HG03439 (cell line): ENCODE data around the gene CFAP100.

Experiments
- ATAC-seq: cut with Tn5 transposase; IDR thresholded peaks from one replicate; pipeline ENCODE4 v1.9.1; 2021; ENCODE audit warnings: mild to moderate bottlenecking, moderate library complexity; ENCODE audit not compliant: unreplicated experiment

The CFAP100 gene

GRCh38 chr3:126456766-126457388, 62.2 kb downstream of the CFAP100 start:
- ATAC-seq, result no peak

- no peak for ATAC-seq
Measured at GRCh38 chr3:126459111-126459762, 64.5 kb downstream of the CFAP100 start.

GRCh38 chr3:126459763-126460127, 65.0 kb downstream of the CFAP100 start:
- ATAC-seq, result no peak

GRCh38 chr3:126460381-126460780, 65.7 kb downstream of the CFAP100 start:
- ATAC-seq, result no peak

- no peak for ATAC-seq
Measured at GRCh38 chr3:126461450-126462070, 66.9 kb downstream of the CFAP100 start.

- ATAC-seq, result no peak
Measured at GRCh38 chr3:126463521-126463920, 68.8 kb downstream of the CFAP100 start.

- no peak for ATAC-seq
Measured at GRCh38 chr3:126464093-126464492, 69.4 kb downstream of the CFAP100 start.

GRCh38 chr3:126464494-126464893, 69.8 kb downstream of the CFAP100 start:
- ATAC-seq, result no peak

GRCh38 chr3:126464997-126465396, 70.3 kb downstream of the CFAP100 start:
- no peak for ATAC-seq

- no peak for ATAC-seq
Measured at GRCh38 chr3:126465928-126466544, 71.3 kb downstream of the CFAP100 start.

- no peak for ATAC-seq
Measured at GRCh38 chr3:126466886-126467610, 72.3 kb downstream of the CFAP100 start.

GRCh38 chr3:126467611-126467955, 72.9 kb downstream of the CFAP100 start:
- ATAC-seq, result no peak

GRCh38 chr3:126468028-126468891, 73.6 kb downstream of the CFAP100 start:
- ATAC-seq, result no peak

GRCh38 chr3:126469479-126469878, 74.8 kb downstream of the CFAP100 start:
- no peak for ATAC-seq

- ATAC-seq, result no peak
Measured at GRCh38 chr3:126472277-126473006, 77.7 kb downstream of the CFAP100 start.

- no peak for ATAC-seq
Measured at GRCh38 chr3:126473292-126474168, 78.8 kb downstream of the CFAP100 start.

- ATAC-seq, result peak; percentile 29
Measured at GRCh38 chr3:126474498-126475412, 80.0 kb downstream of the CFAP100 start.
